ENCODE measurements around the gene RABGEF1. TPM values are rescaled to one million over a fixed set of nuclear protein-coding genes. Genes with fewer than 3 reads are reported as not detected.
"Not testable (repeated sequence)": the region's sequence is repeated elsewhere in the genome, so short reads cannot be mapped to it uniquely, and the experiment has no call there.

Gene RABGEF1
- total and polyA plus RNA-seq, 7 donors, result 12.0 to 23.2 (median 18.7) TPM

DNA sequence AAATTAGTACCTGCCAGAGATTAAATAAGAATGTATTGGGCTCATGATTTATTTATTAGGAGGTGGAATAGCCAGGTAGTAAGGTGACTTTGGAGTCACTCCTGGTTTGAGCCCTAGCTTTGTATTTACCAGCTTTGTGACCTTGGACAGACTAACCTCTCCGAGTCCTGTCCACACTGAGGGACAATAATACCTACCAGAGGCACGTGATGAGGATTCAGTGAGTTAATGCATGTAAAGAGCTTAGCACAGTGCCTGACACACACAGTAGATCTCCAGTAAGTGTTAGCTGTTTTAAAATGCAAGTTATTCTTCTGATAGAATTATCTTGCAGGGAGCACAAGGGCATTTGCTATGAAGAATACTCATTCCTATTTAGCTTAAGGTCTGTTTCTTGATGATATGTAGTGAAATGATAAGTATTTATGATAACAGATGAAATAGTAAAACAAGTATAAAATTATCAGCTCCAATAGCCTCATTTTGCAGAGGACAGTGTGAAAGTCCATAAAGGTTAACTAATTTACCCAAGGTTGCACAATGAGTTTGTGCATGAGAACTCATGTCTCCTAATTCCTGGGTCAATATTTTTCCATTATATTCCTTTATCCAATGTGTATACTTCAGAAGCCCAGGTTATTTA, 36.4 kb downstream of the RABGEF1 start:
- DNase-seq (no peak), ATAC-seq (no peak)
- H3K27ac ChIP-seq, result no peak overlapping the region
- no peaks in the 10 kb centered on the region for H3K9me3 ChIP-seq
- 74 to 91% (median 78%) methylated on average over 2 of the region's 2 CpGs for WGBS, 3 donors
- no peak overlapping the region for H3K4me3 ChIP-seq
- H3K27me3 ChIP-seq (ENCODE audit: insufficient read depth in 3 of 3, low read length in 2 of 3), result no peaks in the 10 kb centered on the region
- no peaks in the 10 kb centered on the region for H3K4me1 ChIP-seq
- peaks cover 14 to 95% of the 10 kb centered on the region in 2 donors for H3K36me3 ChIP-seq (ENCODE audit: insufficient read depth in 1 of 2, low read depth in 1 of 2)
- intact Hi-C loops (cut with DNase I), result no loop called here
- TF ChIP-seq, protein P1, sequence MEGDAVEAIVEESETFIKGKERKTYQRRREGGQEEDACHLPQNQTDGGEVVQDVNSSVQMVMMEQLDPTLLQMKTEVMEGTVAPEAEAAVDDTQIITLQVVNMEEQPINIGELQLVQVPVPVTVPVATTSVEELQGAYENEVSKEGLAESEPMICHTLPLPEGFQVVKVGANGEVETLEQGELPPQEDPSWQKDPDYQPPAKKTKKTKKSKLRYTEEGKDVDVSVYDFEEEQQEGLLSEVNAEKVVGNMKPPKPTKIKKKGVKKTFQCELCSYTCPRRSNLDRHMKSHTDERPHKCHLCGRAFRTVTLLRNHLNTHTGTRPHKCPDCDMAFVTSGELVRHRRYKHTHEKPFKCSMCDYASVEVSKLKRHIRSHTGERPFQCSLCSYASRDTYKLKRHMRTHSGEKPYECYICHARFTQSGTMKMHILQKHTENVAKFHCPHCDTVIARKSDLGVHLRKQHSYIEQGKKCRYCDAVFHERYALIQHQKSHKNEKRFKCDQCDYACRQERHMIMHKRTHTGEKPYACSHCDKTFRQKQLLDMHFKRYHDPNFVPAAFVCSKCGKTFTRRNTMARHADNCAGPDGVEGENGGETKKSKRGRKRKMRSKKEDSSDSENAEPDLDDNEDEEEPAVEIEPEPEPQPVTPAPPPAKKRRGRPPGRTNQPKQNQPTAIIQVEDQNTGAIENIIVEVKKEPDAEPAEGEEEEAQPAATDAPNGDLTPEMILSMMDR (IDR thresholded peaks at IDR 0.05), result no peak

DNA sequence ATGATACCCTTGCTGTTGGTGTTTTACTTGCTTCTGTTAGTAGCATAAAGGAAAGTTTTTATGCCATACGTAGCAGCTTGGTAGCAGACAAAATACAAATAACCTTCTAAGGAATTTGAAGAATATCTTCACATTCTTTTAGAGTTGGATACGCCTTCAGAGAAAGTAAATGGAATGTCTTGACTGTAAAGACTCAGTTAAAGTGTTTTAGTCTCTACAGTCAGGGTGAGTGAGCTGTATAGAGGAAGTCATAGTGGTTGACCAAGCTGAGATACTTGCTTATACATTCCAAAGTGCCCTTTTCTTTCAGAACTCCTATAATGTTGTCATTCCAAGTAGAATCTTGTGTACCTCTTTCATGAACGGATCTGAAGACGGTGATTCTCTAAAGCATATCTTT, 37.7 kb downstream of the RABGEF1 start:
- H3K4me3 ChIP-seq, result no peak overlapping the region
- TF ChIP-seq, protein P1 (IDR thresholded peaks at IDR 0.05), result no peak
- intact Hi-C loops (cut with DNase I), result no loop called here
- H3K36me3 ChIP-seq (ENCODE audit: insufficient read depth in 1 of 2, low read depth in 1 of 2), result peaks cover 14 to 96% of the 10 kb centered on the region in 2 donors
- no peaks in the 10 kb centered on the region for H3K4me1 ChIP-seq
- DNase-seq, result no peak
- WGBS, 3 donors, result 93 to 95% (median 94%) methylated on average over 4 of the region's 4 CpGs
- no peaks in the 10 kb centered on the region for H3K9me3 ChIP-seq
- ATAC-seq, result no peak
- H3K27ac ChIP-seq, result no peak overlapping the region
- H3K27me3 ChIP-seq (ENCODE audit: insufficient read depth in 3 of 3, low read length in 2 of 3), result no peaks in the 10 kb centered on the region

DNA sequence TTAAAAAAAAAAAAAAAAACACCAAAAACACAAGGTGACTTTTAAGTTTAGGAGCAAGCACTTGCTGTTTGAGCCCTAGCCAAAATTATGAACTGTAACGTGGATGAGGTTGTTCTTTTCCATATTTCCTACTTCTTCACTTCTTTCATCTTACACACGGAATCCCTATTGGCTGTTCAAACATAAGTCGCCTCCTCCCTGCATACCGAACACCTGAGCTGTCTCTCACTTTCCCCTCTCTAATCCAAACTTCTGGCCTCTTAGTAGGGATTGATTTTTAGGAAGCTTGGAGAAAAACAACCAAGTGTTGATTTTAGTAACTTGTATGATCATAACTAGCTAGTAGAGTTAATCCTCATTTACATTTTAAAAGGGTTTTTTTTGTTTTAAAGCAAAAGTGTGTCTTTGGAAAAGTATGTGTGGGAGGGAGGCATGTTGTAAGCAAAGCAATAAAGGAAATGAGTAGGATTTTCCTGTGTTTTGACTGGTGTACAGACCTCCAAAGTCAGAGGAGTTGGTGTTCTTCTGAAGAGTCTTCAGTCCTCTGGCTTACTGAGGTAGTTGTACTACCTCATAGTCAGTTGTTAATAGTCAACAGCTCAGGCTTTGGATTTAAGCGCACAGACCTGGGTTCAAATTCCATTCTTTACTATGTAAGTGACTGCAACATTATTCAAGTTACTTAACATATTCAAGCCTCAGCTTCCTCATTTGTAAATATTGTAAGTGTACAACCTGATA, 39.3 kb downstream of the RABGEF1 start:
- intact Hi-C loops (cut with DNase I), result no loop called here
- ATAC-seq, result no peak
- 87 to 89% (median 89%) methylated on average over 5 of the region's 5 CpGs for WGBS, 3 donors
- Histone ChIP-seq H3K9me3 (no peaks in the 10 kb centered on the region), H3K36me3 (ENCODE audit: insufficient read depth in 1 of 2, low read depth in 1 of 2) (peaks cover 9 to 95% of the 10 kb centered on the region in 2 donors), H3K27me3 (ENCODE audit: insufficient read depth in 3 of 3, low read length in 2 of 3) (no peaks in the 10 kb centered on the region), H3K27ac (no peak overlapping the region), H3K4me3 (no peak overlapping the region), H3K4me1 (no peaks in the 10 kb centered on the region)
- no peak for DNase-seq
- TF ChIP-seq, protein P1 (IDR thresholded peaks at IDR 0.05), result no peak

DNA sequence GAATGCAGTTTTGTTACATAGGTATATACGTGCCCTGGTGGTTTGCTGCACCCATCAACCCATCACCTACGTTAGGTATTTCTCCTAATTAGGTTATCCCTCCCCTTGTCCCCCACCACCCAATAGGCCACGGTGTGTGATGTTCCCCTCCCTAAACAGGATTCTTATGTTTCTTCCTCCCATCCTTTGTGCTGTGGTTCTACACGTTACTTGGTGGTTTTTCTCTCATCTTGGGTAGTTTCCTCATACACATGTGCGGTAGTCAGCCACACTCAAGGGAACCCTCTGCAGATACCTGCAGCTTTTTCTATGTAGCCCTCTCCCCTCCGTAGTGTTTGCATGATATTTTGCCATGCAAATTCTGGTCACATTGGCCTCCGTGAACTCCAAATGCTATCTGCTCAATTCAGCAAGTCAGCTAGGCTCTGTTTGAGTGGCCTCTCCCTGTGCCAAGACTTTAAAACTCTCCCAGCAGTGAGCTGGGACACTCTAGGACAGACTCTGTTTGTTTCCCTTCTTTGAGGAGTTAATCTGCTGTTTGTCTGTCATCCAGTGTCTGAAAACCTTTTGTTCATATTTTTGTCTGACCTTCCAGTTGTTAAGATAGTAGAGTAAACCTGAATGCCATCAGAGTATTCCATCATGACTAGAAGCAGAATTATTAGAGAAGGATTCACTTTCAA, 41.0 kb downstream of the RABGEF1 start:
- DNase-seq (no peak), ATAC-seq (no peak)
- Histone ChIP-seq H3K4me1 (no peaks in the 10 kb centered on the region), H3K4me3 (no peak overlapping the region), H3K27ac (no peak overlapping the region), H3K27me3 (ENCODE audit: insufficient read depth in 3 of 3, low read length in 2 of 3) (no peaks in the 10 kb centered on the region), H3K9me3 (no peaks in the 10 kb centered on the region), H3K36me3 (ENCODE audit: insufficient read depth in 1 of 2, low read depth in 1 of 2) (peaks cover 4 to 95% of the 10 kb centered on the region in 2 donors)
- WGBS, 3 donors, result 90 to 93% (median 92%) methylated on average over 7 of the region's 7 CpGs
- TF ChIP-seq, protein P1 (IDR thresholded peaks at IDR 0.05), result no peak
- intact Hi-C loops (cut with DNase I), result no loop called here

DNA sequence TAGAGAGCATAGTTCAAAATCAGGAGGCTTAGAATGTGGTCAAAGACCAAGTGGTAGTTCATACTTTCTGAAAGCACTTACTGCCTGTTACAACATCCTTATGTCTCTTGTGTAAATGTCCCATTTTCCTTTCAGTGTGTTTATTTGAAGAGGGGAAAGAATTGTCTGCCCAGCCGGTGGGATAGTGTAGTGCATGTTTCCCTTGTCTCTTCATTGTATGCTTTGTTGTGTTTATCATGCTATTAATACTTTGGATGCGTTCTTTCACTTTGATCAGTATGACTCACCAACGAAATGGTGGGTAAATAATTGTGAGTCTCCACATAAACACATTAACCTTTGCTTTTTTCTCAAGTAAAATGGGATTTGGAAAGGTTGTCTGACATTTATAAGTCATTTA, 42.3 kb downstream of the RABGEF1 start:
- intact Hi-C loops (cut with DNase I); ATAC-seq; H3K9me3 ChIP-seq; DNase-seq; H3K27me3 ChIP-seq (ENCODE audit: insufficient read depth in 3 of 3, low read length in 2 of 3); H3K4me1 ChIP-seq; H3K4me3 ChIP-seq; H3K27ac ChIP-seq: not testable (repeated sequence)
- peaks cover 0 to 96% of the 10 kb centered on the region in 2 donors for H3K36me3 ChIP-seq (ENCODE audit: insufficient read depth in 1 of 2, low read depth in 1 of 2)
- 87 to 89% (median 88%) methylated on average over 3 of the region's 3 CpGs for WGBS, 3 donors

DNA sequence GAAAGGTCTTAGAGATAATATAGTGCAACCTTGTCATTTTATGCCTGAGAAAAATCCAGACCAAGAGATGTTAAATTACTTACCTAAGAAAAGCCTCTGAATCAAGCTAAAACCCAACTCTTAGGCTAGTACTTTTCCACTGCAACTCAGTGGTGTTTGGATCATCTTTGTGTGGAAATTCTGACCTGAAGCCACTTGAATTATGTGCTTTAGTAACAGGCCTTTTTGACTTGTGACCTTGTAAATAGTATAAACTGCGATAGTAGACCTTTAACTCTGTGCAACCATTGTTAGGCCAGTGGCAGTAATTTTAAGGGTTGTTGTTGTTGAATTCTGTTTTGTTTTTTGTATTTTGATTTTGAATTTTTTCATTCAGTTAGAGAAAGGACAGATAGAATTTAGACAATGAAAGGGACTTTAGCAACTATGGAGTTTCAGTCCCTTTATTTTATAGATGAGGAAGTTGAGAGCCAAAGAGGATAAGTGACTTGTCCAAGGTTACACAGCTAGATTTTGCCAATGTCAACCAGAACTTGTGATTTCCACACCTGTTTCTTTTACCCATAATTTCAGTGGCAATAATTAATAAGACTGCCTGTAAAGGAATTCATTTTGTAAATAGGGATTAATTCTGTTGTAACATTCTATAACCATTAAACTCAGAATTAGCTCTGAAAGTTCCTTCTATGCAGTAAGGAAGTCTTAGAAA, 43.5 kb downstream of the RABGEF1 start:
- H3K4me1 ChIP-seq; H3K4me3 ChIP-seq; H3K27ac ChIP-seq; H3K27me3 ChIP-seq (ENCODE audit: insufficient read depth in 3 of 3, low read length in 2 of 3); ATAC-seq; DNase-seq; intact Hi-C loops (cut with DNase I); H3K9me3 ChIP-seq: not testable (repeated sequence)
- 92 to 98% (median 98%) methylated on average over 1 of the region's 1 CpG for WGBS, 3 donors
- peaks cover 0 to 93% of the 10 kb centered on the region in 2 donors for H3K36me3 ChIP-seq (ENCODE audit: insufficient read depth in 1 of 2, low read depth in 1 of 2)

Data from psoas muscle (tissue), 8 donors.